Panc1 (cell line): ENCODE results near the gene SLC12A3. TPM values are rescaled to one million over a fixed set of nuclear protein-coding genes. Genes with fewer than 3 reads are reported as not detected.

ENCODE experiments used
- ATAC-seq: fragments of 200-7000 bp; cut with Tn5 transposase; 2 replicates; pipeline ENCODE4 v1.9.1; 2020; ENCODE audit warnings: mild to moderate bottlenecking, moderate library complexity
- BruUV-seq: library from RNA; stranded (reverse); fragments of 400-500 nt; replicated peaks from 2 replicates; lab custom pipeline; 2021; lab: Mats Ljungman, UMichigan
- CTCF ChIA-PET: fragments of 300-600 bp; sonication (Branson Sonifier 250); formaldehyde crosslinking; loops from one replicate; lab custom pipeline; 2022; ENCODE audit warnings: antibody characterized with exemption; lab: Charles Lee
- POLR2A ChIA-PET: fragments of 300-600 bp; sonication (Branson Sonifier 250); formaldehyde crosslinking; loops from one replicate; lab custom pipeline; 2022; ENCODE audit warnings: antibody characterized with exemption; lab: Charles Lee
- DNase-seq: peaks from one replicate; pipeline ENCODE4 v3.0.0-alpha.2; 2010; ENCODE audit warnings: low read depth, low spot score
- H3K27ac ChIP-seq: 2 replicates; pipeline ENCODE4 v1.5.1; 2011; ENCODE audit warnings: mild to moderate bottlenecking, low read length, inconsistent platforms
- H3K27me3 ChIP-seq: fragments of 200-500 bp; sonication (Bioruptor generic); 2 replicates; pipeline ENCODE4 v1.6.0; 2014; ENCODE audit warnings: low read length, inconsistent platforms; ENCODE audit not compliant: control insufficient read depth, insufficient read depth
- H3K36me3 ChIP-seq: fragments of 200-500 bp; sonication (Bioruptor generic); 2 replicates; pipeline ENCODE4 v1.5.1; 2014; ENCODE audit warnings: inconsistent platforms, mild to moderate bottlenecking, low read length, moderate library complexity; ENCODE audit not compliant: control insufficient read depth, insufficient read depth
- H3K4me1 ChIP-seq: 2 replicates; pipeline ENCODE4 v1.5.1; 2011; ENCODE audit warnings: inconsistent platforms, mild to moderate bottlenecking, low read length, moderate library complexity; ENCODE audit not compliant: control insufficient read depth, insufficient read depth
- H3K4me3 ChIP-seq, 2 experiments: 2 replicates each; pipeline ENCODE4 v1.5.1; 2011 to 2012; ENCODE audit warnings: low read depth in 2 of 2, low read length in 2 of 2, mild to moderate bottlenecking in 2 of 2, inconsistent platforms in 1 of 2, moderate library complexity in 1 of 2
- H3K9me3 ChIP-seq: fragments of 200-500 bp; sonication (Bioruptor generic); 2 replicates; pipeline ENCODE4 v1.5.1; 2014; ENCODE audit warnings: low read depth, mild to moderate bottlenecking, inconsistent platforms, low read length, moderate library complexity; ENCODE audit not compliant: control insufficient read depth, insufficient read depth
- POLR2AphosphoS5 ChIP-seq: IDR thresholded peaks from 2 replicates; pipeline ENCODE4 v1.6.1; 2012; ENCODE audit warnings: mild to moderate bottlenecking, low read depth, low read length, moderate library complexity
- SIN3A ChIP-seq: IDR thresholded peaks from 2 replicates; pipeline ENCODE4 v1.6.1; 2012; ENCODE audit warnings: low read depth, mild to moderate bottlenecking, low read length, moderate library complexity, borderline replicate concordance; ENCODE audit not compliant: insufficient read depth
- TCF7L2 ChIP-seq: IDR thresholded peaks from 2 replicates; pipeline ENCODE4 v1.6.1; 2011; ENCODE audit warnings: mild to moderate bottlenecking, low read depth, low read length, inconsistent platforms
- in situ Hi-C: cut with HindIII; loops from 2 replicates; pipeline ENCODE4 v1.10.0; 2016; ENCODE audit warnings: low sequenced_read_pairs, low pct_unique_long_range_greater_than_20kb
- intact Hi-C: fragments of 100-400 bp; cut with micrococcal nuclease; formaldehyde crosslinking; loops from one replicate; pipeline ENCODE4 v1.10.0; 2022; ENCODE audit not compliant: unreplicated experiment
- total RNA-seq: library from RNA; stranded (reverse); gene quantifications from one replicate; pipeline ENCODE4 v1.2.1, GENCODE V29; 2021; ENCODE audit not compliant: unreplicated experiment
- TF ChIP-seq, protein P1 (sequence below), 2 experiments: IDR thresholded peaks; 2 replicates each; pipeline ENCODE4 v1.6.1; 2011 to 2012; ENCODE audit warnings: low read depth in 2 of 2, control low read depth in 1 of 2, low read length in 1 of 2, mild to moderate bottlenecking in 1 of 2, moderate library complexity in 1 of 2; ENCODE audit not compliant: insufficient read depth in 1 of 2
- TF ChIP-seq, protein P2 (sequence below): fragments of 450-650 bp; IDR thresholded peaks from 2 replicates; pipeline ENCODE4 v1.5.1; 2017; ENCODE audit warnings: mild to moderate bottlenecking

The SLC12A3 gene
- total RNA-seq, 1 experiment from 2014 or later: 0.15 TPM

DNA sequence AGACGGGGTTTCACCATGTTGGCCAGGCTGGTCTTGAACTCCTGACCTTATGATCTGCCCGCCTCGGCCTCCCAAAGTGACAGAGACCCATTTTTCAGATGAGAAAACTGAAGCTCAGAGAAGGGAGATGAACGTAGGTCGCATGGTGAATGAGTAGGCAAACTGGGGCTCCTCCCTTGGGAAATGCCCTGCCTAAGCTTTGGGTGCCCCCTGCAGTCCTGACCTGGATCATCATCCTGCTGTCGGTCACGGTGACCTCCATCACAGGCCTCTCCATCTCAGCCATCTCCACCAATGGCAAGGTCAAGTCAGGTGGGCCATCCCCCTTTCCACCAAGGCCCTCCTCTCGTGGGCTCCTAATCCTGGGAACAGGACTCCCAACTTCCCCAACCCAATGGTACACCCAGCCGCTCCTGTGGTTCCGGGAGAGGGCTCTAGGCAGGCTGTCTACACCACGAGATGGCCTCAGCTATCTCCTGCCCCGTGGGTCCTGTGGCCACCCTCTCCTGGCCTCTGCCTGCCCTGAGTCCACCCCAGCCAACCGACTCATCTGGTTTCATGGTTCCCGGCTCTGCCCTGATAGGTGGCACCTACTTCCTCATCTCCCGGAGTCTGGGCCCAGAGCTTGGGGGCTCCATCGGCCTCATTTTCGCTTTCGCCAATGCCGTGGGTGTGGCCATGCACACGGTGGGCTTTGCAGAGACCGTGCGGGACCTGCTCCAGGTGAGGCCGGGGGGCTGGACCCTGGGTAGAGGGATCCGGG, 4.7 kb downstream of the SLC12A3 start:
- H3K36me3 ChIP-seq: no peaks in the 10 kb centered on the region
- H3K27ac ChIP-seq: no peak overlapping the region
- no peaks in the 10 kb centered on the region for H3K4me1 ChIP-seq
- no peak for DNase-seq
- TF ChIP-seq, protein P1, sequence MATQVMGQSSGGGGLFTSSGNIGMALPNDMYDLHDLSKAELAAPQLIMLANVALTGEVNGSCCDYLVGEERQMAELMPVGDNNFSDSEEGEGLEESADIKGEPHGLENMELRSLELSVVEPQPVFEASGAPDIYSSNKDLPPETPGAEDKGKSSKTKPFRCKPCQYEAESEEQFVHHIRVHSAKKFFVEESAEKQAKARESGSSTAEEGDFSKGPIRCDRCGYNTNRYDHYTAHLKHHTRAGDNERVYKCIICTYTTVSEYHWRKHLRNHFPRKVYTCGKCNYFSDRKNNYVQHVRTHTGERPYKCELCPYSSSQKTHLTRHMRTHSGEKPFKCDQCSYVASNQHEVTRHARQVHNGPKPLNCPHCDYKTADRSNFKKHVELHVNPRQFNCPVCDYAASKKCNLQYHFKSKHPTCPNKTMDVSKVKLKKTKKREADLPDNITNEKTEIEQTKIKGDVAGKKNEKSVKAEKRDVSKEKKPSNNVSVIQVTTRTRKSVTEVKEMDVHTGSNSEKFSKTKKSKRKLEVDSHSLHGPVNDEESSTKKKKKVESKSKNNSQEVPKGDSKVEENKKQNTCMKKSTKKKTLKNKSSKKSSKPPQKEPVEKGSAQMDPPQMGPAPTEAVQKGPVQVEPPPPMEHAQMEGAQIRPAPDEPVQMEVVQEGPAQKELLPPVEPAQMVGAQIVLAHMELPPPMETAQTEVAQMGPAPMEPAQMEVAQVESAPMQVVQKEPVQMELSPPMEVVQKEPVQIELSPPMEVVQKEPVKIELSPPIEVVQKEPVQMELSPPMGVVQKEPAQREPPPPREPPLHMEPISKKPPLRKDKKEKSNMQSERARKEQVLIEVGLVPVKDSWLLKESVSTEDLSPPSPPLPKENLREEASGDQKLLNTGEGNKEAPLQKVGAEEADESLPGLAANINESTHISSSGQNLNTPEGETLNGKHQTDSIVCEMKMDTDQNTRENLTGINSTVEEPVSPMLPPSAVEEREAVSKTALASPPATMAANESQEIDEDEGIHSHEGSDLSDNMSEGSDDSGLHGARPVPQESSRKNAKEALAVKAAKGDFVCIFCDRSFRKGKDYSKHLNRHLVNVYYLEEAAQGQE (IDR thresholded peaks at IDR 0.05; ENCODE audit: insufficient read depth in 1 of 2, low read depth in 2 of 2, low read length in 1 of 2): no peak
- TF ChIP-seq POLR2AphosphoS5: no peak
- TF ChIP-seq SIN3A: no peak
- no peak for TF ChIP-seq TCF7L2
- TF ChIP-seq, protein P2, sequence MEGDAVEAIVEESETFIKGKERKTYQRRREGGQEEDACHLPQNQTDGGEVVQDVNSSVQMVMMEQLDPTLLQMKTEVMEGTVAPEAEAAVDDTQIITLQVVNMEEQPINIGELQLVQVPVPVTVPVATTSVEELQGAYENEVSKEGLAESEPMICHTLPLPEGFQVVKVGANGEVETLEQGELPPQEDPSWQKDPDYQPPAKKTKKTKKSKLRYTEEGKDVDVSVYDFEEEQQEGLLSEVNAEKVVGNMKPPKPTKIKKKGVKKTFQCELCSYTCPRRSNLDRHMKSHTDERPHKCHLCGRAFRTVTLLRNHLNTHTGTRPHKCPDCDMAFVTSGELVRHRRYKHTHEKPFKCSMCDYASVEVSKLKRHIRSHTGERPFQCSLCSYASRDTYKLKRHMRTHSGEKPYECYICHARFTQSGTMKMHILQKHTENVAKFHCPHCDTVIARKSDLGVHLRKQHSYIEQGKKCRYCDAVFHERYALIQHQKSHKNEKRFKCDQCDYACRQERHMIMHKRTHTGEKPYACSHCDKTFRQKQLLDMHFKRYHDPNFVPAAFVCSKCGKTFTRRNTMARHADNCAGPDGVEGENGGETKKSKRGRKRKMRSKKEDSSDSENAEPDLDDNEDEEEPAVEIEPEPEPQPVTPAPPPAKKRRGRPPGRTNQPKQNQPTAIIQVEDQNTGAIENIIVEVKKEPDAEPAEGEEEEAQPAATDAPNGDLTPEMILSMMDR: no peak; the same call in 1 of the 2 replicates
- ChIA-PET POLR2A (no interaction called here), CTCF (interaction anchor here (0.7 to 1.2 kb wide), 2 partner anchors 76 to 215 kb away, joined by 3 to 5 read pairs; no protein-coding TSS in a partner anchor)
- intact Hi-C loops (loop anchor here (10.0 kb wide), 2 partner anchors 65 to 425 kb away; partner anchors contain the start of gene HERPUD1), in situ Hi-C loops (no loop called here)
- 0 out of 2 replicates have a peak, but pooled peaks have one; percentile 57 for ATAC-seq
- H3K4me3 ChIP-seq: no peak overlapping the region
- H3K27me3 ChIP-seq: no peaks in the 10 kb centered on the region
- no TSS peak for BruUV-seq
- no peaks in the 10 kb centered on the region for H3K9me3 ChIP-seq

DNA sequence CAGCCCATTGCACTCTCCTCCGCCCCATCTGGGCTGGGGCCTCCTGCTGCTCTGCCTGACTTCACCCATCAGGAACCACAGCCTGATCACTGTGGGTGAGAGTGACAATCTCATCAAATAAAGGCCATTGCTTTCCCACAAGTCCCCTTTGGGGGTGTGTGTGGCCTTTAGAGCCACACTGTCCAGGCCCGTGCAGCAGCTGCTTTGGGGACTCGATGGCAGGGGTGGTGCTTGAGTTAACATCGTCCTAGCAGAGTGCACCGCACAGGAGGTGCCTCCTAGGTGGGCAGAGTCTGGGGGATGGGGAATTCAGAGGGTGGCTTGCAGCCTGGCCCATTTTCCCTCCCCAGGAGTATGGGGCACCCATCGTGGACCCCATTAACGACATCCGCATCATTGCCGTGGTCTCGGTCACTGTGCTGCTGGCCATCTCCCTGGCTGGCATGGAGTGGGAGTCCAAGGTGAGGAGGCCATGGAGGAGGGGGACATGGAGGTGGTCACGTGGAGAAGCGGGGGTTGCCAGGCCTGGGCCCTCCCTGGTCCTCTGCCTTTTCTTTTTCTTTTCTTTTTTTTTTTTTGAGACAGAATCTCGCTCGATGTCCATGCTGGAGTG, 5.4 kb downstream of the SLC12A3 start:
- H3K4me1 ChIP-seq: no peaks in the 10 kb centered on the region
- in situ Hi-C loops (no loop called here), intact Hi-C loops (loop anchor here (10.0 kb wide), 1 partner anchor 64 kb away; the partner anchor contains the start of gene HERPUD1)
- no peak overlapping the region for H3K27ac ChIP-seq
- DNase-seq (no peak), ATAC-seq (no peak)
- no peaks in the 10 kb centered on the region for H3K36me3 ChIP-seq
- H3K4me3 ChIP-seq: no peak overlapping the region
- no peaks in the 10 kb centered on the region for H3K27me3 ChIP-seq
- ChIA-PET POLR2A (no interaction called here), CTCF (interaction anchor here (0.7 kb wide), 1 partner anchor 81 kb away, joined by 3 read pairs; no protein-coding TSS in a partner anchor)
- no peaks in the 10 kb centered on the region for H3K9me3 ChIP-seq
- no TSS peak for BruUV-seq
- TF ChIP-seq, protein P1 (IDR thresholded peaks at IDR 0.05; ENCODE audit: insufficient read depth in 1 of 2, low read depth in 2 of 2, low read length in 1 of 2): no peak
- TF ChIP-seq, protein P2: no peak
- TF ChIP-seq TCF7L2 (no peak), POLR2AphosphoS5 (no peak), SIN3A (no peak)
